HL-60 (cell line): ENCODE measurements around the gene TAAR2.

Source experiments
- DNase-seq, 2 experiments: peaks; one replicate each; pipeline ENCODE4 v3.0.0-alpha.2; 2010 to 2020; ENCODE audit warnings: low read depth in 1 of 2, low spot score in 1 of 2
- H3K27ac ChIP-seq: fragments of 250-450 bp; sonication (Bioruptor Pico); replicated peaks from 2 replicates; pipeline ENCODE4 v1.5.1; 2020; ENCODE audit warnings: mild to moderate bottlenecking, moderate library complexity
- H3K27me3 ChIP-seq: fragments of 250-450 bp; sonication (Bioruptor Pico); 2 replicates; pipeline ENCODE4 v1.5.1; 2021; ENCODE audit warnings: mild to moderate bottlenecking, moderate library complexity; ENCODE audit not compliant: insufficient read depth, poor library complexity, severe bottlenecking
- H3K4me3 ChIP-seq: replicated peaks from 2 replicates; pipeline ENCODE4 v1.5.1; 2011; ENCODE audit warnings: mild to moderate bottlenecking, control low read depth, low read length; ENCODE audit not compliant: insufficient read depth
- GABPA ChIP-seq: IDR thresholded peaks from 2 replicates; pipeline ENCODE4 v1.6.1; 2012; ENCODE audit warnings: low read depth
- POLR2AphosphoS5 ChIP-seq: IDR thresholded peaks from 2 replicates; pipeline ENCODE4 v1.6.1; 2012; ENCODE audit warnings: low read depth
- SPI1 ChIP-seq: IDR thresholded peaks from 2 replicates; pipeline ENCODE4 v1.6.1; 2012; ENCODE audit warnings: low read depth, mild to moderate bottlenecking, borderline replicate concordance
- TF ChIP-seq, protein P1 (sequence below): IDR thresholded peaks from 2 replicates; pipeline ENCODE4 v1.6.1; 2012; ENCODE audit warnings: low read depth; ENCODE audit not compliant: insufficient replicate concordance
- TF ChIP-seq, protein P2 (sequence below): IDR thresholded peaks from one replicate; pipeline ENCODE4 v1.5.1; 2011; ENCODE audit warnings: low read length, control low read depth, inconsistent platforms; ENCODE audit not compliant: insufficient read depth

The TAAR2 gene

DNA sequence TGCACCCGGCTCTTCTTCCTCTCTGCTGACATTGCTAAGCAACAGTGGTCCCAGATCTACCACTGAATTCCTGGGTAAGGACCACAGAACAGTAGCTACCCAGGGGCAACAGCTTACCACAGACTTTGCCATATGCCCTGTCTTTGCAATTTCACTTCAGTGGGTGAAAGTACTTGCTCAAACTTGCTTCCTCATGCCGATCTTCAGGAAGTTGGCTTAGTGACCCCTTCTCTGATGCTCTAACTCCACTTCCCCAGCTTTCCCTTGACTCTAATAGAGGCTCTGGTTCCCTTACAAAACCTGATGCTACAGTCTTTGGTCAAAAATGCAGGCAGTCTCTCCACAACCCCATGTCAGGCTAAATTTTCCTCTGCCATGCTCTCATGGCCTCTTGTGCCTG is 31.2 kb downstream of the TAAR2 start:
- DNase-seq: peak in 1 of 2 experiments; percentile 5
- TF ChIP-seq SPI1 (no peak), GABPA (no peak), POLR2AphosphoS5 (no peak)
- TF ChIP-seq, protein P1, sequence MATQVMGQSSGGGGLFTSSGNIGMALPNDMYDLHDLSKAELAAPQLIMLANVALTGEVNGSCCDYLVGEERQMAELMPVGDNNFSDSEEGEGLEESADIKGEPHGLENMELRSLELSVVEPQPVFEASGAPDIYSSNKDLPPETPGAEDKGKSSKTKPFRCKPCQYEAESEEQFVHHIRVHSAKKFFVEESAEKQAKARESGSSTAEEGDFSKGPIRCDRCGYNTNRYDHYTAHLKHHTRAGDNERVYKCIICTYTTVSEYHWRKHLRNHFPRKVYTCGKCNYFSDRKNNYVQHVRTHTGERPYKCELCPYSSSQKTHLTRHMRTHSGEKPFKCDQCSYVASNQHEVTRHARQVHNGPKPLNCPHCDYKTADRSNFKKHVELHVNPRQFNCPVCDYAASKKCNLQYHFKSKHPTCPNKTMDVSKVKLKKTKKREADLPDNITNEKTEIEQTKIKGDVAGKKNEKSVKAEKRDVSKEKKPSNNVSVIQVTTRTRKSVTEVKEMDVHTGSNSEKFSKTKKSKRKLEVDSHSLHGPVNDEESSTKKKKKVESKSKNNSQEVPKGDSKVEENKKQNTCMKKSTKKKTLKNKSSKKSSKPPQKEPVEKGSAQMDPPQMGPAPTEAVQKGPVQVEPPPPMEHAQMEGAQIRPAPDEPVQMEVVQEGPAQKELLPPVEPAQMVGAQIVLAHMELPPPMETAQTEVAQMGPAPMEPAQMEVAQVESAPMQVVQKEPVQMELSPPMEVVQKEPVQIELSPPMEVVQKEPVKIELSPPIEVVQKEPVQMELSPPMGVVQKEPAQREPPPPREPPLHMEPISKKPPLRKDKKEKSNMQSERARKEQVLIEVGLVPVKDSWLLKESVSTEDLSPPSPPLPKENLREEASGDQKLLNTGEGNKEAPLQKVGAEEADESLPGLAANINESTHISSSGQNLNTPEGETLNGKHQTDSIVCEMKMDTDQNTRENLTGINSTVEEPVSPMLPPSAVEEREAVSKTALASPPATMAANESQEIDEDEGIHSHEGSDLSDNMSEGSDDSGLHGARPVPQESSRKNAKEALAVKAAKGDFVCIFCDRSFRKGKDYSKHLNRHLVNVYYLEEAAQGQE: no peak
- TF ChIP-seq, protein P2, sequence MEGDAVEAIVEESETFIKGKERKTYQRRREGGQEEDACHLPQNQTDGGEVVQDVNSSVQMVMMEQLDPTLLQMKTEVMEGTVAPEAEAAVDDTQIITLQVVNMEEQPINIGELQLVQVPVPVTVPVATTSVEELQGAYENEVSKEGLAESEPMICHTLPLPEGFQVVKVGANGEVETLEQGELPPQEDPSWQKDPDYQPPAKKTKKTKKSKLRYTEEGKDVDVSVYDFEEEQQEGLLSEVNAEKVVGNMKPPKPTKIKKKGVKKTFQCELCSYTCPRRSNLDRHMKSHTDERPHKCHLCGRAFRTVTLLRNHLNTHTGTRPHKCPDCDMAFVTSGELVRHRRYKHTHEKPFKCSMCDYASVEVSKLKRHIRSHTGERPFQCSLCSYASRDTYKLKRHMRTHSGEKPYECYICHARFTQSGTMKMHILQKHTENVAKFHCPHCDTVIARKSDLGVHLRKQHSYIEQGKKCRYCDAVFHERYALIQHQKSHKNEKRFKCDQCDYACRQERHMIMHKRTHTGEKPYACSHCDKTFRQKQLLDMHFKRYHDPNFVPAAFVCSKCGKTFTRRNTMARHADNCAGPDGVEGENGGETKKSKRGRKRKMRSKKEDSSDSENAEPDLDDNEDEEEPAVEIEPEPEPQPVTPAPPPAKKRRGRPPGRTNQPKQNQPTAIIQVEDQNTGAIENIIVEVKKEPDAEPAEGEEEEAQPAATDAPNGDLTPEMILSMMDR: no peak
- H3K27ac ChIP-seq: no peak overlapping the region
- H3K27me3 ChIP-seq: peaks cover 5% of the 10 kb centered on the region
- H3K4me3 ChIP-seq: no peak overlapping the region

DNA sequence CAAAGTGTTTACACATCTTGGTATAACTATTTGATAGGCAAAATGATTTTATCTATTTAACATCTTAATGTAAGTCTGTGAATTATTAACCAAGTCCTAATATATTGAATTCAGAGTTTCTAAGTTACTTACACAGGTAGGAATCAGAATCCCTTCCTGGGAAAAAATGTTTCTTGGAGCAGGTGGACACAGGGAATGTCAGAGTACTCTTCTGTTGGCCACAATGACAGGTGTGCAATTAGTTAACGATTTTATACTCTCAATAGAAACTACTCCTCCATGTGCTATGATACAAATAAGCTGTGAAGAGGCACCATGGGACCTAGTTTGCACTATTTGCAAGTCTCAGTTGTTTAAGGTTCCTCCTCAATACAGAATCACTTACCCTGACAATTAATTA is 33.7 kb downstream of the TAAR2 start:
- TF ChIP-seq SPI1: no peak
- TF ChIP-seq GABPA: no peak
- TF ChIP-seq, protein P2: no peak
- no peak for TF ChIP-seq POLR2AphosphoS5
- TF ChIP-seq, protein P1: no peak
- DNase-seq: no peak
- H3K27ac ChIP-seq: no peak overlapping the region
- peaks cover 6% of the 10 kb centered on the region for H3K27me3 ChIP-seq
- H3K4me3 ChIP-seq: no peak overlapping the region

DNA sequence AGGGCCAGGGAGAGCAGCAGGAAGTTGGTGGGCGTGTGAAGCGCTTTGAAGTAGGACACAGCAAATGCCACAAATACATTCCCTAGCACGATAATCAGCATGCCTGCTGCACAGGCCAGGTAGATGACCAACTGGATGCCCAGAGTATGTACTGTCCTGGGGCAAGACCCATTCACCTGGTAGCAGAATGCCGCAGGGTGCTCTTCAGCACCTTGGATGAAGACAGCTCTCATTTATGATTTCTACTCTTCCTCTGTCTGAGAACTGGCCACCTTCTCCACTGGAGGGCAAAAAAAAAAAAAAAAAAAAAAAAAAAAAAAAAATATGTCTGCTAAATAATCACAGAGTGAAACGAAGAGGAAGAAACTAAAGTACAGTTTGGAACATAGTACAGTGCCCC is 34.6 kb downstream of the TAAR2 start, which contains the start of gene TAAR5:
TSS of gene TAAR5 (minus strand) at position 288 of the 400 bp plus-strand sequence. CDS start at position 233, 55 bp downstream.
- TF ChIP-seq, protein P2: no peak
- TF ChIP-seq SPI1 (no peak), GABPA (no peak), POLR2AphosphoS5 (no peak)
- TF ChIP-seq, protein P1: peak; percentile 40
- DNase-seq: no peak
- H3K4me3 ChIP-seq: no peak within 1 kb of the TSS
- peaks cover 7% of the 10 kb centered on the region for H3K27me3 ChIP-seq
- no peak within 1 kb of the TSS for H3K27ac ChIP-seq
